ENCODE data around the gene DPH6. TPM values are rescaled to one million over a fixed set of nuclear protein-coding genes. Genes with fewer than 3 reads are reported as not detected.

Gene DPH6
- total and polyA plus RNA-seq, 8 donors: 9.8 to 19.1 (median 13.7) TPM

- H3K27me3 ChIP-seq: no peaks in the 10 kb centered on the region
- H3K36me3 ChIP-seq: no peaks in the 10 kb centered on the region
- H3K4me1 ChIP-seq: peaks cover 5 to 10% of the 10 kb centered on the region in 2 donors
- no peaks in the 10 kb centered on the region for H3K9me3 ChIP-seq
- no peak overlapping the region for H3K4me3 ChIP-seq
- no peak for TF ChIP-seq CTCF (IDR thresholded peaks at IDR 0.05)
- no peak overlapping the region for H3K27ac ChIP-seq
- ATAC-seq (peak; percentile 36), DNase-seq (peak in 2 of 4 donors; percentile 8 to 19)
- intact Hi-C loops (cut with DNase I): no loop called here
Measured at GRCh38 chr15:35505141-35505540, 40.8 kb downstream of the DPH6 start.

- TF ChIP-seq CTCF (IDR thresholded peaks at IDR 0.05): no peak
- Histone ChIP-seq H3K36me3 (no peaks in the 10 kb centered on the region), H3K27me3 (no peaks in the 10 kb centered on the region), H3K4me3 (no peak overlapping the region), H3K4me1 (no peaks in the 10 kb centered on the region), H3K27ac (no peak overlapping the region), H3K9me3 (no peaks in the 10 kb centered on the region)
- no peak for ATAC-seq
- no peak for DNase-seq
- intact Hi-C loops (cut with DNase I): no loop called here
Measured at GRCh38 chr15:35499723-35500122, 46.2 kb downstream of the DPH6 start.

- intact Hi-C loops (cut with DNase I): no loop called here
- no peaks in the 10 kb centered on the region for H3K4me1 ChIP-seq
- no peak for DNase-seq
- ATAC-seq: no peak
- no peak overlapping the region for H3K27ac ChIP-seq
- no peaks in the 10 kb centered on the region for H3K36me3 ChIP-seq
- H3K4me3 ChIP-seq: no peak overlapping the region
- no peaks in the 10 kb centered on the region for H3K27me3 ChIP-seq
- TF ChIP-seq CTCF (IDR thresholded peaks at IDR 0.05): no peak
- H3K9me3 ChIP-seq: no peaks in the 10 kb centered on the region
Measured at GRCh38 chr15:35496585-35496984, 49.4 kb downstream of the DPH6 start.

GRCh38 chr15:35495080-35495479, 50.9 kb downstream of the DPH6 start:
- intact Hi-C loops (cut with DNase I): no loop called here
- H3K4me3 ChIP-seq: no peak overlapping the region
- H3K27me3 ChIP-seq: no peaks in the 10 kb centered on the region
- DNase-seq (no peak), ATAC-seq (no peak)
- H3K9me3 ChIP-seq: no peaks in the 10 kb centered on the region
- no peak for TF ChIP-seq CTCF (IDR thresholded peaks at IDR 0.05)
- H3K36me3 ChIP-seq: no peaks in the 10 kb centered on the region
- H3K27ac ChIP-seq: no peak overlapping the region
- H3K4me1 ChIP-seq: no peaks in the 10 kb centered on the region

GRCh38 chr15:35491999-35492398, 54.0 kb downstream of the DPH6 start:
- Histone ChIP-seq H3K9me3 (peaks cover 0 to 14% of the 10 kb centered on the region in 2 donors), H3K27ac (no peak overlapping the region), H3K27me3 (no peaks in the 10 kb centered on the region), H3K4me3 (no peak overlapping the region), H3K36me3 (peaks cover 0 to 6% of the 10 kb centered on the region in 2 donors), H3K4me1 (no peaks in the 10 kb centered on the region)
- intact Hi-C loops (cut with DNase I): no loop called here
- ATAC-seq (no peak), DNase-seq (no peak)
- TF ChIP-seq CTCF (IDR thresholded peaks at IDR 0.05): no peak

Data from left lung (tissue), 10 donors.